ENCODE data around the gene HOXB6.

HOXB6 gene

GRCh38 chr17:48546137-48546923 is 58.5 kb downstream of the HOXB6 start:
- H3K4me1 ChIP-seq (ENCODE audit: insufficient read depth, low read length) = no peaks in the 10 kb centered on the region
- H3K27me3 ChIP-seq (ENCODE audit: insufficient read depth, low read length, poor library complexity) = peaks cover 33% of the 10 kb centered on the region
- H3K4me3 ChIP-seq (ENCODE audit: low read depth in 1 of 2, low read length in 2 of 2) = no peak overlapping the region
- no peaks in the 10 kb centered on the region for H3K36me3 ChIP-seq (ENCODE audit: insufficient read depth, low read length)
- H3K9me3 ChIP-seq (ENCODE audit: insufficient read depth, low read length, severe bottlenecking) = no peaks in the 10 kb centered on the region
- H2AFZ ChIP-seq (ENCODE audit: low read depth, low read length) = no peak overlapping the region
- DNase-seq (no peak), ATAC-seq (ENCODE audit: insufficient read depth, low read depth) (no peak)
- no peak overlapping the region for H3K4me2 ChIP-seq (ENCODE audit: insufficient read depth, low read length)
- TF ChIP-seq EZH2 (IDR thresholded peaks at IDR 0.05; ENCODE audit: borderline replicate concordance, low read depth, low read length, severe bottlenecking) = no peak
- TF ChIP-seq, protein P1, sequence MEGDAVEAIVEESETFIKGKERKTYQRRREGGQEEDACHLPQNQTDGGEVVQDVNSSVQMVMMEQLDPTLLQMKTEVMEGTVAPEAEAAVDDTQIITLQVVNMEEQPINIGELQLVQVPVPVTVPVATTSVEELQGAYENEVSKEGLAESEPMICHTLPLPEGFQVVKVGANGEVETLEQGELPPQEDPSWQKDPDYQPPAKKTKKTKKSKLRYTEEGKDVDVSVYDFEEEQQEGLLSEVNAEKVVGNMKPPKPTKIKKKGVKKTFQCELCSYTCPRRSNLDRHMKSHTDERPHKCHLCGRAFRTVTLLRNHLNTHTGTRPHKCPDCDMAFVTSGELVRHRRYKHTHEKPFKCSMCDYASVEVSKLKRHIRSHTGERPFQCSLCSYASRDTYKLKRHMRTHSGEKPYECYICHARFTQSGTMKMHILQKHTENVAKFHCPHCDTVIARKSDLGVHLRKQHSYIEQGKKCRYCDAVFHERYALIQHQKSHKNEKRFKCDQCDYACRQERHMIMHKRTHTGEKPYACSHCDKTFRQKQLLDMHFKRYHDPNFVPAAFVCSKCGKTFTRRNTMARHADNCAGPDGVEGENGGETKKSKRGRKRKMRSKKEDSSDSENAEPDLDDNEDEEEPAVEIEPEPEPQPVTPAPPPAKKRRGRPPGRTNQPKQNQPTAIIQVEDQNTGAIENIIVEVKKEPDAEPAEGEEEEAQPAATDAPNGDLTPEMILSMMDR (IDR thresholded peaks at IDR 0.05; ENCODE audit: borderline replicate concordance, extremely low read depth, low read length, poor library complexity, severe bottlenecking) = no peak
- no peaks in the 10 kb centered on the region for H4K20me1 ChIP-seq (ENCODE audit: insufficient read depth, low read length)
- H3K79me2 ChIP-seq (ENCODE audit: insufficient read depth, low read length) = no peaks in the 10 kb centered on the region
- H3K9ac ChIP-seq (ENCODE audit: low read depth, low read length) = no peak overlapping the region
- H3K27ac ChIP-seq (ENCODE audit: low read length) = no peak overlapping the region

Measured in DND-41 (cell line).